ENCODE data around the gene SORD.
A peak's percentile ranks its signal among the peaks of the same experiment; 100 is the strongest.
"Not testable (repeated sequence)": the region's sequence is repeated elsewhere in the genome, so short reads cannot be mapped to it uniquely, and the experiment has no call there.

Gene SORD

DNA sequence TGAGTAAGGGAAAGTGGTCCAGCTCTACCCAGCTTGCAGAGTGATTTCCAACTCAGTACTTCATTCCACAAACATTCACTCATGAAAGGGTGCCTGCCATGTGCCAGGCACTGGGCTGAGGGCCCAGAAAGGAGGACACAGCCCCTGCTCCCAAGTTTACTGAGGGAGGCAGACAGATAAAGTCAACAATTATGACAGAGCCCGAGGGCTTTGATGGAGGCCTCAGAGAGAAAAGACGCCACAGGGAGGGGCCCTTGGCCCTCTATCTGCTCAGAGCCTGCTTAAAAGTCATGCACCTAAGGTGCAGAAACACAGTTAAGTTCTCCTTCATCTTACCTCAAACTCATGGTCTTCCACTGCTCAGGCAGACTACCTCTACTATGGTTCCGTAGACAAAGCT, 1.7 kb downstream of the SORD start:
- not testable (repeated sequence) for DNase-seq (ENCODE audit: low read depth in 2 of 2)

DNA sequence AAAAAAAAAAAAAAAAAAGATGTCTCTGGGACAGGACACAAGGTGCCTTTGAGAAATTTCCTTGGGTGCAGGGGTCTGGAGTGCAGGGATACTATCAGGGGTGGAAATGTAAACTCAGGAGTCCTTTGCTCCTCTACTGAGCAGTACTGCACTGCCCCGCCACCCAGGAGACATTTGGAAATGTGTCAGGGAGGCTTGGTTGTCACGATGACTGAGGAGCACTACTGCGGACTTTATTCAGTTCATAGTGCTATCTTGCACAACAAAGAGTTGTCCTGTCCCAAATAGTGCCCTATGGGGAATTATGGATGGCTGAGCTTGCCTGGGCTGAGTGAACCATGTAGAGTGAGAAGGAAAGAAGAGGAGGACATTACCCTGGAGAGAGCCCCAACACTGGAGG, 2.6 kb downstream of the SORD start:
- DNase-seq (ENCODE audit: low read depth in 2 of 2) = not testable (repeated sequence)

DNA sequence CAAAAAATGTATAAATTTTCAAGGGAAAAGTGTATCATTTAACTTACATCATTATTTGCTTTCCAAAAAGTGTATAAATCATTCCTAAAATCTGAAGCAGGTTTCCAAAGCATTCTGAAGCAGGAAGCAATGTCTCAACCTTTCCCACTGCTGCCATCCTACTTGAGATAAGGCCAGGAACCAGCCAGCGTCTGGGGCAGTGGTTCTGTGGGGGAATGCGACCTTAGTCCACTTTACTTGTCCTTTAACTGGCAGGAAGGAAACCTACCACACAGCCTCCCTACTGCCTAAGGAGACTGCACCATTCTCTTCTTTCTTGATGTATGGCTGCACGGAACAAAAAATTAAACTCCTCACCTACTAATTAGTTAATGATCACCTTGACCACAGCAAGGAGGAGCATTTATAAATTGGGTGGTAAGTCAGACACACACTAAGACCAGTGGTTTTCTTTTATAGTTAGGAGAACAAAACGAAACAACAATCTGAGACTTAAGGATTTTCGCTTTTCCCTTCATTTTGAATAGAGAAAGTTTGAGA, 3.7 kb downstream of the SORD start:
- DNase-seq (ENCODE audit: low read depth in 2 of 2) = no peak

DNA sequence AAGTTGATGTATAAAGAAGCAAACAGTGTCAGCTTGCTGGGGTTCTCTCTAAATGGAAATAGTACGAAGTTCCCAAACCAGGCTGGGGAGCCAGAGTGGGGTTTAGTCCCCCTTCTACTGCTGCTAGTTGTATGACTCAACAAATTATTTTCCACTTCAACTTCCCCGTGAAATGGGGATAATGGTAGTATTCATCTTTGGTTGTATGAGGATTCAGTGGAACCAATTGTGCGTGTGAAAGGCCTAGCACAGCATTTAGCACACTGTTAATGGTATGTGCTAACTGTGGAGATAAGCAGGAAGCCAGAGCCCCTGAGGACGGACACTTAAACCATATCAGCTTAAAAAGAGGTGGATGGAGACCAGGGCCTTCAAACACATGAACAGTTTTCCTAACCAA, 4.2 kb downstream of the SORD start:
- no peak for DNase-seq (ENCODE audit: low read depth in 2 of 2)

DNA sequence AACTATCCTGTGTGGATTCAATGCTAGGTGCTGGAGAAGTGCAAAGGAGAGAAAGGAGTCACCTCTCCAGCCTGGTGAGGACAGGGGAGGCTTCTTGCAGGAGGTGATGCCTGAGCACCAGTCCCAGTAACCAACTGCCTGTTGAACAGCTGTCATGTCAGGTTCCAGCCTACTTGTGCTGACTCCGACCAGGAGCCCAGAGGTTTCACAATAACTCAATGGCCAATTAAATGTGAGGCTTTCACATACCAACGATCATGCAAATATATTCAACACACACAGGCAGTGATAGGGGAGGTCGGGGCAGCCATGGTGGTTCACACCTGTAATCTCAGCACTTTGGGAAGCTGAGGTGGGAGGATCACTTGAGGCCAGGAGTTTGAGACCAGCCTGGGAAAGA, 7.7 kb downstream of the SORD start:
- no peak for DNase-seq (ENCODE audit: low read depth in 2 of 2)

DNA sequence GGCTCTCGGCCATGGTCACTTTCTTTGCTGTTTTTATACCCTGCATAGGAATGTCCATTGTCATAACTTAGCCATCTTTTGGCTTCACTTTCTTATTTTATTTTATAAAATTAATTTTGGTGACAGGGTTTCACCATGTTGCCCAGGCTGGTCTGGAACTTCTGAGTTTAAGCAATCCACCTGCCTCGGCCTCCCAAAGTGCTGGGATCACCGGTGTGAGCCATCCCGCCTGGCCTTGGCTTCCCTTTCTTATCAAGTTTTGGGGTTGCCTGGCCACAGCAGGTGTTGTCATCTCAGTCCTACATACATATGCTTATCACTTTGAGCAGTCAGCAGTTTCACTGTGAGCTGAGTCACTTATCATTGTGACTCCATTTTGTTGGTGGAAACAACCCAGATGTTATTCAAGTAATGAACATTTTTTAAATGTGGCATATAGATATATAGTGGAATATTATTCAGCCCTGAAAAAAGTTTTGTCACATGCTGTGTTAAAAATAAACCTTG, 8.6 kb downstream of the SORD start:
- DNase-seq (ENCODE audit: low read depth in 2 of 2) = not testable (repeated sequence)

DNA sequence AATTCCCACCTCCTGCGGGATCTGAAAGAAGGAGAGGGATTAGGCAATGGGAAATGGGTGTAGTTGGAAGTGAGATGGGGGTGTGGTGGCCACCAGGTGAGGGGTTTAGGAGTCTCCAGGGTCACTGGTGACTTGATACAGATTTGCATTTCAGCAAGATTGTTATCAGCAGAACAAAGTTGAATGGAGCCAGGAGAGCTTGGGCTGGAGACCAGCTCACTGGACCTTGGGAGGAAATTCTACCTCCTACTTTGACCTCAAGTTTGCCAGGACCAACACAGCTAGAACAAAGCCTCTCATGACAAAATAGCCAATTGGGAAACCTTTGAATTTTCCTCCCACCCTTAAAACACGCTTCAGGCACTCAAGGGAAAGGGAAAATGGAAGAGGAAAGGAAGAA, 9.5 kb downstream of the SORD start:
- DNase-seq (ENCODE audit: low read depth in 2 of 2) = not testable (repeated sequence)

DNA sequence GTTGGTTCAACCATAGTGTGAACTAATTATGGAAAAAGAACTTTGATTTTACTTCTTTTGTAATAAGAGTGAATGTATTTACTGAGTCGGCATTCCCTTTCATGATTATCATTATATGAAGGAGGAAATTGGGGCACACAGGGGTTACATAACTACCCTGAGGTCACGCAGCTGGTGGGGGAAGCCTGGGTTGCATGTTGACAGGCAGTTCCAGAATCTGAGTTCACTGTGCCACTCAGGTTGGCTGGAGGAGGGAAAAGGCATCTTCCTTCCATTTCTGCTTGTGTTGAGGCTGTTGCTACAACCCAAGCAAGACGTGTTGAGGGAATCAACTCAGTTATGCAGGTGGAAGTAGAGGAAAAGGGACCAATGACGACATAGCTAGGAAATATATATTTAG, 11.1 kb downstream of the SORD start:
- DNase-seq (ENCODE audit: low read depth in 2 of 2) = not testable (repeated sequence)

DNA sequence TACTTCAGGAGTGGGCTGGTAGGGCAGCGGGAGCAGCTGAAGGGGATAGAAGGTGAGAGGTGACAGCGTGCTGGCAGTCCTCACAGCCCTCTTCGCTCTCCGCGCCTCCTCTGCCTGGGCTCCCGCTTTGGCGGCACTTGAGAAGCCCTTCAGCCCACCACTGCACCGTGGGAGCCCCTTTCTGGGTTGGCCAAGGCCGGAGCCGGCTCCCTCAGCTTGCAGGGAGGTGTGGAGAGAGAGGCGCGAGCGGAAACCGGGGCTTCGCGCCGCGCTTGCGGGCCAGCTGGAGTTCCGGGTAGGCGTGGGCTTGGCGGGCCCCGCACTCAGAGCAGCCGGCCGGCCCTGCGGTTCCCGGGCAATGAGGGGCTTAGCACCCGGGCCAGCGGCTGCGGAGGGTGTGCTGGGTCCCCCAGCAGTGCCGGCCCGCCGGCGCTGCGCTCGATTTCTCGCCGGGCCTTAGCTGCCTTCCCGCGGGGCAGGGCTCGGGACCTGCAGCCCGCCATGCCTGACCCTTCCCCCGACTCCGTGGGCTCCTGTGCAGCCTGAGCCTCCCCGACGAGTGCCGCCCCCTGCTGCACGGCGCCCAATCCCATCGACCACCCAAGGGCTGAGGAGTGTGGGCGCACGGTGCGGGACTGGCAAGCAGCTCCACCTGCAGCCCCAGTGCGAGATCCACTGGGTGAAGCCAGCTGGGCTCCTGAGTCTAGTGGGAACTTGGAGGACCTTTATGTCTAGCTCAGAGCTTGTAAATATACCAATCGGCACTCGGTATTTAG, 11.8 kb downstream of the SORD start:
- DNase-seq (ENCODE audit: low read depth in 2 of 2) = not testable (repeated sequence)

DNA sequence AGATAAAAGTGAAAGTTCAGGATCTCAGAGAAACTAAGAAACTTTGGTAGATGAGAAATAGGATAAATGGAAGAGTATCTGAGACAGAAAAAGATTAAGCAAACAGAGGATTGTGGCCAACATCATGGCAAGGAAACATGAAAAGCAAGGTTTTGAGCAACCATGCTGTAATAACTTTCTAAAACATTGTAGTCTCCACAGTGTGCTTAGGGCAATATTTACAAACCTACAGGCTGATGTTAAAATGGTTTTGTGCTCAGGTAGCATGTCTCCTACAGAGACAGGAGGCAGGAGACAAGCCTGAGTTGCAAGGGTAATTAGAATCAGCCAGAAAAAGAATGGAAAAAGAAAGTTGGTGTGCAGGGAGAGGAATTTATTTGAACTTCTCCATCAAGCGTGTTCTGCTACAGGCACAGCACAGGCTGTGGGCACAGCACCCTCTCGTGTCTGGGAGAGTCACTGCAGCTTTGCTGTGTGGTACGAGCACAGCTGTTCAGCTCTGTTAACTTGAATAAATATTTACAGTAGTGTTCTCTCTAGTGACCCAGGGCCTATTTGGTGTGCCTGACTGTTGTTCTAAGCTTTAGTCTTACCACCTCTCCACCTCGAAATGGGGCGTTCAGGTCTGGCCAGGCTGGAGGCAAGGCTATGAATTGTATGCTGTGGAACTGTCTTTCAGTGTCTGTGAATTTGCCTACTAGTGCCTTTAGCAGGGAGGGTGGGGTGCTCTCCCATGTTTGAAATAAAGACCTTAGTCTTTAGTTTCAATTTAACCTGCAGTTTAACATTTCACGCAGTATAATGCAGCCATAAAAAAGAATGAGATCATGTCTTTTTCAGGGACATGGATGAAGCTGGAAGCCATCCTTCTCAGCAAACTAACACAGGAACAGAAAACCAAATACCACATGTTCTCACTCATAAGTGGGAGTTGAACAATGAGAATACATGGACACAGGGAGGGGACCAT, 14.1 kb downstream of the SORD start:
- peak; percentile 47 to 50 for DNase-seq (ENCODE audit: low read depth in 2 of 2)

DNA sequence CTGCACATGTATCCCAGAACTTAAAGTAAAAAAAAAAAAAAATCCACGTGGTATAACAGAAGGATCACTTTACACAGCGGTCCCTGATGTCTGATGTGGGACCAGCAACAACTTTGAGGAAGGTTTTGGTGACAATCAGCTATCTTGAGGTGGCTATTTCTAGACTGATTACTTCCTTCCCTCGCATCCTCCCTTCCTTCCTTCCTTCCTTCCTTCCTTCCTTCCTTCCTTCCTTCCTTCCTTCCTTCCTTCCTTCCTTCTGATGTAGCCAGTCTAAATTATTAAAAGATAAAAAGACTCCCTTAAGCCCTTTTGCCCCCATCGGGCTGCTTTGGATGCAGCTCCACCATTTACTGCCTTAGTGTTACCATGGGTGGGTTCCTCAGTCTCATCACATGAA, 14.9 kb downstream of the SORD start:
- DNase-seq (ENCODE audit: low read depth in 2 of 2) = no peak

DNA sequence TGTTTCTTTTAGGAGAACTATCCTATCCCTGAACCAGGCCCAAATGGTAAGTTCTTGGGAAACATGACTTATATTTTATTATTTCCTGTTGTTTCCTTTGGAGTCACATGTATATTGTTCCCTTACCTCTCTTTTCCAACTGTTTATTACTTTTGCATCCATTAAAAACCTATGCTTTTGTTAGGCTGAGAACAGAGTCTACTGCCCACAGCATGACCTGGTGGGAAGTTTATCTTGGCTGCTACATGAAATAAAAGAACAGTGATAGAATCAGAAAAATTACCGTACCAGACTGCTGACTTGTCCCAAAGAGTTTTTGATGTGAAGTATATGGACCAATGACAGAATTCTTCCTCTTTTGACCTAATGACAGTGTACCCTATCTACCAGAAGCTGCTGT, 17.4 kb downstream of the SORD start:
- DNase-seq (ENCODE audit: low read depth in 2 of 2) = not testable (repeated sequence)

DNA sequence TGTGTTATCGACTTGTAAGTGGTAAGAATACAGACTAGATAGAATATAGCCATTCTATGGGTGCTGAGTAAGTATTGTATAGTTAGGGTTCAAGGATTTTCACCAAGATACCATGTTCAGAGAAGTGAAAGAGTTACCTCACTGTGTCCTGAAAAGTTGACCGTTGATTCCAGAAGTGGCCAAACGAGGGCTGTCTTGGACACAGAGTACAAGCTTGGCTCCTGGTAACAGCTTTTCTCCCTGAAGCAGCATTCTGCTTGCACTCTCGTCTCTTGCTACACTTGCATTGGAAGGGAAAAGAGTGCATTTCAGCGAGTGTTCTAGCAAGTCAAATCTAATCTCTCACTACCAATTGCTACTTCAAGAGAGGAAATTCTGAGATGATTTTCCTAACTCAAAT, 18.5 kb downstream of the SORD start:
- not testable (repeated sequence) for DNase-seq (ENCODE audit: low read depth in 2 of 2)

DNA sequence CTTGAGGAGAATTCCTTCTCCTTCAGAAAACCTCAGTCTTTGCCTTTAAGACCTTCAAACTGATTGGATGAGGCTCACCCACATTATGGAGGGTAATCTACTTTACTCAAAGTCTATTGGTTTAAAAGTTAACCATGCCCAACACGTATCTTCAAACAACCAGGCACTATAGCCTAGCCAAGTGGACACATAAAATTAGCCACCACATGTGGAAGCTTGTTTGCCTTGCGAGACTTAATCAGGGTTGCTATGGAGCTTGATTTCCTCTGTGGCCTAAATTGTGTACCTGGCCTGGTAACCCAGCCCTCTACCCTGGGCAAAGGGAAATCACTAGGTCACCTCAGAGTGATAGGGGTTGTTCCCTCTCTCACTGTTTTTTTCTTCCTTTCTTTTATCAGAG, 19.9 kb downstream of the SORD start:
- not testable (repeated sequence) for DNase-seq (ENCODE audit: low read depth in 2 of 2)

DNA sequence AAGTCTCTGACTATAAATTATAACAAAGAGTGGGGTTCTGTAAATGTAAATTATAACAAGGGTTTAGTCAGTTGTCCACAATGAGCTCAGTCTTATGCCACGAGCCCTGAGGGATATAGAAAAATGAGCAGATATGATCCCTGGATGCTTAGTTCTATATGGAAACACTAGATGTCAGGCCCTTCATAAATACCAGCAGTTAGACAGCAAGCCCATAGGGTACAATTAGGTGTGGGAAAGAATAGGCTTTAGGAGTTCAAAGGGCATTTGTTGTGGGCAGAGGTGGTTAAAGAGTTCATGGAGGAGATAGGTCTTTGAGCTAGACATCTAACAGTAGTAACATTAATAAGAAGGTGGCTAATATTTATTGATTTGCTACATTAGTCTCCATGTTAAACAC, 21.3 kb downstream of the SORD start:
- not testable (repeated sequence) for DNase-seq (ENCODE audit: low read depth in 2 of 2)

DNA sequence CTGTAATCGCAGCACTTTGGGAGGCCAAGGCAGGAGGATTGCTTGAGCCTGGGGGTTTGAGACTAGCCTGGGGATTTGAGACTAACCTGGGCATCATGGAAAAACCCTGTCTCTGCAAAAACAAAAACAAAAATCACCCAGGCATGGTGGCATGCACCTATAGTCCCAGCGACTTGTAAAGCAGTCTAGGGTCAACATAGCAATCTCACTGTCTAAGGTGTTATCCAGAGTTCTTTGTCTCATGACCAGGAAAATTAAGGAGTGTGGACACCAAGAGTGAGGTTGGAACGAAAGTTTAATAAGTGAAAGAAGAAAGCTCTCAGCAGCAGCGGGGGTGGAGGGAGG, 25.4 kb downstream of the SORD start:
- DNase-seq (ENCODE audit: low read depth in 2 of 2) = not testable (repeated sequence)

DNA sequence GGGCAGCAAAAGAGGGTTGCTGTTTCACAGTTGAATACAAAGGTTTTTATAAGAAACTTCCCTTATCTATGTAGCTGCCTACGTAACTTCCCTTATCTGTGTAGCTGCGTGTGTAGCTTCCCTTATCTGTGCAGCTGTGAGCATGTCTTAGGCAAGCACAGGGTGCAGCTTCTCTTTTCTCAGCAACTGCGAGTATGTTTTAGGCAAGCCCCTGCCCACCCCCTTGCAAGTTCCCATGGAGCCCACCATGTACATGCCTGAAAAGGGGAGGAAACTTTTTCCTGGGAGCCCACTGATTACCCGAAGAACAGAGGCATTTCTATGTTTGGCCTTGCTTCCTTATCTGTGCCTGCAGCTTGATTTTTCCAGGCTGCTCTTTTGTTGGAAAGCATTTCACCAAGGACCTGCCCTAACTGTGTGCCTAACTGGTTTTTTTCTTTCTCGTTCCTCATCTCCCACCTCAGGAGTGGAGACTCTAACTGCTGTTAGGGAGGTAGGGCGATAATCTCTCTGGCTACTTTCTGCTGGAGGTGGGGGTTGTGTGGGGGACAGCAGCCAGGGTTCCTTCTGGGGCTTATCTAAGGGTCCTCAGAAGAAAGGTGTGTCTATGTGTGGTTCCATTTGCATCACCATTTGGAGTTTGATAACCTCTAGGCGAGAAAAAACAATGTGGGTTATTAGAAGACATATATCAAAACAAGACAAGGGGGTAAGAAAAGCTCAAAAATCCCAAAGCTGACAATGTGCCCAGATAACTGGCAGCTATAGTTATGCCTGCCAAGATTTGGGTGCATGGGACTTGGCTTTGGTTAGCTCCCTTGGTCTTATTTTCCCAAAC, 26.0 kb downstream of the SORD start:
- no peak for DNase-seq (ENCODE audit: low read depth in 2 of 2)

DNA sequence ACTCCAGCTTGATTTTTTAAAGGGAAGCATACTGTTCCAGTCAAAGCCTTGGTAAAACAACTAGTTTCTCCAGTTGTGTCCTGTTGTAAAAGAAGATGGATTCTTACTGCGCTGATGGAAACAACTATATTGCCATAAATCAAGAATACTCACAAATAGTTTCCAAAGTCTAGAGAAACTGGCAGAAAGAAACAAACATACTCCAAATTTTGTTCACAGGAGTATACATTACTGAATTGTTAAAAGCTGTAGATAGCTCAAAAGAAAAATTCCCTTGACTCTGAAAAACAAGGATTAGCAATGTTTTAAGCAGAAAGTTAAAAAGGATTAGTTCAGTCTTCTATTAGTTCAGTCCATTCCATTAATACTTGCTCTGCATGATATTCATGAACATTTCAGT, 27.6 kb downstream of the SORD start:
- DNase-seq (ENCODE audit: low read depth in 2 of 2) = no peak

DNA sequence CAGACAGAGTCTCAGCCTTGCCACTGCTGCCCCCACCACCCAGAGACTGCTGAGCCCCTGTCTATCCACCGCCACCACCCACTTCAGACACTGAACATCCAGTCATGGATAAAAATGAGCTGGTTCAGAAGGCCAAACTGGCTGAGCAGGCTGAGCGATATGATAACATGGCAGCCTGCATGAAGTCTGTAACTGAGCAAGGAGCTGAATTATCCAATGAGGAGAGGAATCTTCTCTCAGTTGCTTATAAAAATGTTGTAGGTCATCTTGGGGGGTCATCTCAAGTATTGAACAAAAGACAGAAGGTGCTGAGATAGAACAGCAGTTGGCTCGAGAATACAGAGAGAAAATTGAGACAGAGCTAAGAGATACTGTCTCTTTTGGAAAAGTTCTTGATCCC, 29.7 kb downstream of the SORD start:
- DNase-seq (ENCODE audit: low read depth in 2 of 2) = not testable (repeated sequence)

DNA sequence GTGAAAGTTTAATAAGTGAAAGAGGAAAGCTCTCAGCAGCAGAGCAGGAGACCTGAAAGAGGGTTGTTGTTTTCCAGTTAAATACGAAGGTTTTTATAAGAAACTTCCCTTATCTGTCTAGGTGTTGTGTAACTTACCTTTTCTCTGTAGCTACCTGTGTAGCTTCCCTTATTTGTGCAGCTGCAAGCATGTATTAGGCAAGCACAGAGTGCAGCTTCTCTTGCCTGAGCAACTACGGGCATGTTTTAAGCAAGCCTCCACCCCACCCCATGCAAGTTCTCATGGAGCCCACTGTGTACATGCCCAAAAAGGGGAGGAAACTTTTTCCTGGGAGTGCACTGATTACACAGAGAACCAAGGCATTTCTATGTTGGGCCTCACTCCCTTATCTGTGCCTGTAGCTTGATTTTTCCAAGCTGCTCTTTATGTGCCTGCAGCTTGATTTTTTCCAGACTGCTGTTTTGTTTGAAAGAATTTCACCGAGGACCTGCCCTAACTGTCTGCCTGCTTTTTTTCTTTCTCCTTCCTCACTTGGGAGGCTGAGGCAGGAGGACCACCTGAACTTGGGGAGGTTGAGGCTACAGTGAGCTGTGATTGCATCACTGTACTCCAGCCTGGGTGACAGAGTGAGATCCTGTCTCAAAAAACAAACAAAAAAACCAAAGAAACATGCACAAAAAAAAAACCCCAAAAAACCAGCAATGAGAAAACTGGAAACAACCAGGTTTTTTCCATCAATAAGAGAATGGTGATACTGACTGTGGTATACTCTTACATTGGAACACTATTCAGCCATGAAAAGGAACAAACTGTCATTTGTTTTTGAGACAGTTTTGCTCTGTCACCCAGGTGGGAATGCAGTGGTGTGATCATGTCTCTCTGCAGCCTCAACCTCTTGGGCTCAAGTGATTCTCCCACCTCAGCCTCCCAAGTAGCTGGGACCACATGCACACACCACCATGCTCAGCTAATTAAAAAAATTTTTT, 36.0 kb downstream of the SORD start:
- DNase-seq (ENCODE audit: low read depth in 2 of 2) = not testable (repeated sequence)
